GM19351 (cell line): Measurements from ENCODE around the gene HAUS3.

Experiments used
- ATAC-seq: cut with Tn5 transposase; IDR thresholded peaks from one replicate; pipeline ENCODE4 v1.9.1; 2021; ENCODE audit warnings: mild to moderate bottlenecking, moderate library complexity; ENCODE audit not compliant: unreplicated experiment

The HAUS3 gene

GRCh38 chr4:2264481-2265041 lies 22.6 kb upstream of the HAUS3 start:
- no peak for ATAC-seq

GRCh38 chr4:2263926-2264321 lies 22.0 kb upstream of the HAUS3 start:
- no peak for ATAC-seq

- ATAC-seq, result no peak
Measured at GRCh38 chr4:2262944-2263250, 21.0 kb upstream of the HAUS3 start.

- ATAC-seq, result peak; percentile 89
Measured at GRCh38 chr4:2262145-2262943, 20.4 kb upstream of the HAUS3 start.

- ATAC-seq, result no peak
Measured at GRCh38 chr4:2261853-2262144, 19.9 kb upstream of the HAUS3 start, which contains the start of gene MXD4. Gene MXD4 (minus strand): TSS chr4:2262109. CDS start chr4:2261980, 129 bp downstream.

GRCh38 chr4:2261110-2261852 lies 19.4 kb upstream of the HAUS3 start:
- ATAC-seq, result peak; percentile 19

- ATAC-seq, result no peak
Measured at GRCh38 chr4:2260344-2261109, 18.6 kb upstream of the HAUS3 start.

GRCh38 chr4:2259541-2260343 lies 17.8 kb upstream of the HAUS3 start:
- ATAC-seq, result no peak

GRCh38 chr4:2259036-2259540 lies 17.2 kb upstream of the HAUS3 start:
- no peak for ATAC-seq

GRCh38 chr4:2258091-2259035 lies 16.4 kb upstream of the HAUS3 start:
- no peak for ATAC-seq

- ATAC-seq, result no peak
Measured at GRCh38 chr4:2257361-2258081, 15.6 kb upstream of the HAUS3 start.

GRCh38 chr4:2256781-2257191 lies 14.9 kb upstream of the HAUS3 start:
- ATAC-seq, result no peak

- ATAC-seq, result no peak
Measured at GRCh38 chr4:2256156-2256731, 14.3 kb upstream of the HAUS3 start.

- ATAC-seq, result no peak
Measured at GRCh38 chr4:2255501-2256155, 13.7 kb upstream of the HAUS3 start.

- ATAC-seq, result no peak
Measured at GRCh38 chr4:2254665-2255500, 13.0 kb upstream of the HAUS3 start.

- no peak for ATAC-seq
Measured at GRCh38 chr4:2253160-2254084, 11.5 kb upstream of the HAUS3 start.
